PC-9 (cell line): ENCODE data around the gene ALDOB. TPM values are rescaled to one million over a fixed set of nuclear protein-coding genes. Genes with fewer than 3 reads are reported as not detected.

Source experiments
- BruUV-seq: library from RNA; stranded (reverse); fragments of 400-500 nt; replicated peaks from 2 replicates; lab custom pipeline; 2021; lab: Mats Ljungman, UMichigan
- CTCF ChIA-PET: fragments of 300-600 bp; sonication (Branson Sonifier 250); formaldehyde crosslinking; loops from one replicate; lab custom pipeline; 2022; ENCODE audit warnings: antibody characterized with exemption; lab: Charles Lee
- POLR2A ChIA-PET: fragments of 300-600 bp; sonication (Branson Sonifier 250); formaldehyde crosslinking; loops from one replicate; lab custom pipeline; 2022; ENCODE audit warnings: antibody characterized with exemption; ENCODE audit not compliant: unreplicated experiment; lab: Charles Lee
- DNase-seq, 2 experiments: peaks; one replicate each; pipeline versions ENCODE4 v3.0.0 to v3.0.0-alpha.2; 2015 to 2022; ENCODE audit warnings: mixed read lengths in 1 of 2
- H2AFZ ChIP-seq: fragments of 200-600 bp; sonication (generic); 2 replicates; pipeline ENCODE4 v1.8.1; 2017; ENCODE audit warnings: antibody characterized with exemption
- H3F3A ChIP-seq: fragments of 200-600 bp; sonication (generic); 2 replicates; pipeline ENCODE4 v1.8.1; 2017; ENCODE audit warnings: antibody characterized with exemption, mild to moderate bottlenecking, low read depth; ENCODE audit not compliant: insufficient read depth
- H3K27ac ChIP-seq: fragments of 200-600 bp; sonication (generic); 2 replicates; pipeline ENCODE4 v1.6.1; 2016; ENCODE audit warnings: mixed run types
- H3K27me3 ChIP-seq: fragments of 200-600 bp; sonication (generic); 2 replicates; pipeline ENCODE4 v1.6.1; 2016; ENCODE audit warnings: low read depth, mixed run types; ENCODE audit not compliant: insufficient read depth
- H3K36me3 ChIP-seq: fragments of 200-600 bp; sonication (generic); 2 replicates; pipeline ENCODE4 v1.6.1; 2016; ENCODE audit warnings: low read depth, mixed run types
- H3K4me1 ChIP-seq: fragments of 200-600 bp; sonication (generic); replicated peaks from 2 replicates; pipeline ENCODE4 v1.6.1; 2016; ENCODE audit warnings: mixed run types; ENCODE audit not compliant: insufficient read depth
- H3K4me2 ChIP-seq: fragments of 200-600 bp; sonication (generic); 2 replicates; pipeline ENCODE4 v1.6.1; 2017; ENCODE audit warnings: mixed run types
- H3K4me3 ChIP-seq: fragments of 200-600 bp; sonication (generic); 2 replicates; pipeline ENCODE4 v1.6.1; 2016; ENCODE audit warnings: mixed run types
- H3K79me2 ChIP-seq: fragments of 200-600 bp; sonication (generic); 2 replicates; pipeline ENCODE4 v1.6.1; 2017; ENCODE audit warnings: low read depth, mixed run types
- H3K9me2 ChIP-seq: fragments of 200-600 bp; sonication (generic); 2 replicates; pipeline ENCODE4 v1.8.1; 2017; ENCODE audit warnings: mild to moderate bottlenecking; ENCODE audit not compliant: insufficient read depth
- H3K9me3 ChIP-seq: fragments of 200-600 bp; sonication (generic); 2 replicates; pipeline ENCODE4 v1.8.1; 2016; ENCODE audit warnings: low read depth; ENCODE audit not compliant: insufficient read depth
- H4K20me1 ChIP-seq: fragments of 200-600 bp; sonication (generic); 2 replicates; pipeline ENCODE4 v1.8.1; 2017; ENCODE audit not compliant: insufficient read depth
- EZH2 ChIP-seq: fragments of 200-600 bp; sonication (generic); IDR thresholded peaks from 2 replicates; pipeline ENCODE4 v1.8.0; 2017; ENCODE audit warnings: antibody characterized with exemption, low read depth
- intact Hi-C: fragments of 100-400 bp; cut with micrococcal nuclease; formaldehyde crosslinking; loops from one replicate; pipeline ENCODE4 v1.10.0; 2022; ENCODE audit not compliant: unreplicated experiment
- total RNA-seq: library from RNA; stranded (reverse); gene quantifications from 2 replicates; pipeline ENCODE4 v1.2.3, GENCODE V29; 2021
- TF ChIP-seq, protein P1 (sequence below): fragments of 200-600 bp; sonication (generic); conservative IDR thresholded peaks from 2 replicates; pipeline ENCODE4 v1.6.1; 2017; ENCODE audit warnings: mixed run types, antibody characterized with exemption, mild to moderate bottlenecking, moderate library complexity

ALDOB gene
- total RNA-seq, 1 experiment from 2014 or later = not detected

DNA sequence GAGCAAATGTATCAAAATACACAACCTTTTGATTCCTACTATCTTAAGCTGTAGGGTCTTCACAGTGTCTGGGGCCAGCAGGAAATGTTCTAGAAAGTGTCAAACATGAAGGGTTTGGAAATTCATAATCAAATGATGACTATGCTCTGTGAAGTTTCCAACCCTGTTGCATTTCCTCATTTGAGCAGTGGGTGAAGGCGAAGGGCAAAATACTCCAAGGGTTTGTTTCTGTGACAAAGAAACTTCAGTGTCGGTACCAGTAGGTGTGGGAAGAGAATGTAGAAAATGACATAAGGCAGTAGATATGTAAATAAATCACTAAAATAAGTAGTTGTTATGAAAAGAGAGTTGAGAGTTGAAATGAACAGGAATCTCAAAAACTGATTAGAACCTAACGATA is 576 bp downstream of the ALDOB start:
- ChIA-PET CTCF (no interaction called here), POLR2A (no interaction called here)
- no peak overlapping the region for H3K4me3 ChIP-seq
- no TSS peak for BruUV-seq
- no peak overlapping the region for H3K4me2 ChIP-seq
- no peak for DNase-seq
- H2AFZ ChIP-seq = no peak overlapping the region
- H3K79me2 ChIP-seq = no peaks in the 10 kb centered on the region
- H3K9me3 ChIP-seq = no peaks in the 10 kb centered on the region
- H3F3A ChIP-seq = no peaks in the 10 kb centered on the region
- no peaks in the 10 kb centered on the region for H3K4me1 ChIP-seq
- H4K20me1 ChIP-seq = no peaks in the 10 kb centered on the region
- no peak overlapping the region for H3K27ac ChIP-seq
- H3K27me3 ChIP-seq = peaks cover 18% of the 10 kb centered on the region; the same call in 1 of the 2 replicates
- H3K36me3 ChIP-seq = no peaks in the 10 kb centered on the region
- no peak for TF ChIP-seq EZH2
- TF ChIP-seq, protein P1, sequence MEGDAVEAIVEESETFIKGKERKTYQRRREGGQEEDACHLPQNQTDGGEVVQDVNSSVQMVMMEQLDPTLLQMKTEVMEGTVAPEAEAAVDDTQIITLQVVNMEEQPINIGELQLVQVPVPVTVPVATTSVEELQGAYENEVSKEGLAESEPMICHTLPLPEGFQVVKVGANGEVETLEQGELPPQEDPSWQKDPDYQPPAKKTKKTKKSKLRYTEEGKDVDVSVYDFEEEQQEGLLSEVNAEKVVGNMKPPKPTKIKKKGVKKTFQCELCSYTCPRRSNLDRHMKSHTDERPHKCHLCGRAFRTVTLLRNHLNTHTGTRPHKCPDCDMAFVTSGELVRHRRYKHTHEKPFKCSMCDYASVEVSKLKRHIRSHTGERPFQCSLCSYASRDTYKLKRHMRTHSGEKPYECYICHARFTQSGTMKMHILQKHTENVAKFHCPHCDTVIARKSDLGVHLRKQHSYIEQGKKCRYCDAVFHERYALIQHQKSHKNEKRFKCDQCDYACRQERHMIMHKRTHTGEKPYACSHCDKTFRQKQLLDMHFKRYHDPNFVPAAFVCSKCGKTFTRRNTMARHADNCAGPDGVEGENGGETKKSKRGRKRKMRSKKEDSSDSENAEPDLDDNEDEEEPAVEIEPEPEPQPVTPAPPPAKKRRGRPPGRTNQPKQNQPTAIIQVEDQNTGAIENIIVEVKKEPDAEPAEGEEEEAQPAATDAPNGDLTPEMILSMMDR = no peak
- intact Hi-C loops = no loop called here
- no peaks in the 10 kb centered on the region for H3K9me2 ChIP-seq

DNA sequence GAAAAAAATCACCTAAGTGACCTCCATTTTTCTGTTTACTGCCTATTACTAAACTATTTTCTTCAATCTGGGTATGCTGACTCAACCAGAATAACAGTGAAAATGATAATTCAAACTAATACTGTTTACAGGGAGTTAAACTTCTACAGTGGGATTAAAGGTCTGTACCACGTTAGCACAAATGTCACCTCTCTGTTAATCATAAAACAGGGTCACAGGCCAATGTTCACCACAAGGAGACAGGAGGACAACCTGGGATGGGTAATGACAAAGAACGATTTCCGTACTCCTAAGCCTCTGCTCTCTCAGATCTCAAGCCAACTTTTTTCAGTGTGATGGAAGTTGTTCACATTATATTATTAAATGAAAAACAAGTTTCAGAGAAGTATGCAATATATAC is 2.3 kb downstream of the ALDOB start:
- ChIA-PET CTCF (no interaction called here), POLR2A (no interaction called here)
- no peak overlapping the region for H3K27ac ChIP-seq
- TF ChIP-seq, protein P1 = no peak
- no peak for TF ChIP-seq EZH2
- H3K9me3 ChIP-seq = no peaks in the 10 kb centered on the region
- H2AFZ ChIP-seq = no peak overlapping the region
- no TSS peak for BruUV-seq
- no peaks in the 10 kb centered on the region for H3K9me2 ChIP-seq
- H3K79me2 ChIP-seq = no peaks in the 10 kb centered on the region
- no peak for DNase-seq
- H3F3A ChIP-seq = no peaks in the 10 kb centered on the region
- no peak overlapping the region for H3K4me2 ChIP-seq
- H4K20me1 ChIP-seq = no peaks in the 10 kb centered on the region
- H3K27me3 ChIP-seq = peaks cover 23% of the 10 kb centered on the region; the same call in 1 of the 2 replicates
- intact Hi-C loops = no loop called here
- H3K36me3 ChIP-seq = no peaks in the 10 kb centered on the region
- no peak overlapping the region for H3K4me3 ChIP-seq
- no peaks in the 10 kb centered on the region for H3K4me1 ChIP-seq

DNA sequence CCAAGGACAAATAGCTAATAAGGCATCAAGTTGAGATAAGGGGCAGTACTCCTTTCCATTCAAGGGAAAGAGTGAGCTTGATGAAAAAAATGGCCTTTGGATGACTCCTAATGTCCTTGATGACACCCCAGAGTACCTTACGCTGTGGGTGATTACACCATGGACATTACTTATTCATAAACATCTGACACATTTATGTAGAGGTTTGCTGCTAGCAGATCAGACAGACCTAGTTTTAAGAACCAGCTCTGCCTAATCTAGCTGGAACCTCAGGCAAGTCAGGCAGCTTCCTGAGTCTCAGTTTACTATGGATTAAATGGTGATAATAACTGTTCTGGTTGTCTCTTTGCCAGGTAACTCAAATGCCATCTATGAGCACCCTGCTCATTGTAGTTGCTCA is 2.8 kb downstream of the ALDOB start:
- H3K4me1 ChIP-seq = no peaks in the 10 kb centered on the region
- H3K9me3 ChIP-seq = no peaks in the 10 kb centered on the region
- POLR2A ChIA-PET = no interaction called here
- no peaks in the 10 kb centered on the region for H4K20me1 ChIP-seq
- no TSS peak for BruUV-seq
- intact Hi-C loops = no loop called here
- no peak overlapping the region for H2AFZ ChIP-seq
- TF ChIP-seq, protein P1 = no peak
- TF ChIP-seq EZH2 = no peak
- DNase-seq = no peak
- H3K27me3 ChIP-seq = peaks cover 23% of the 10 kb centered on the region; the same call in 1 of the 2 replicates
- H3K4me3 ChIP-seq = no peak overlapping the region
- CTCF ChIA-PET = no interaction called here
- no peaks in the 10 kb centered on the region for H3K9me2 ChIP-seq
- no peak overlapping the region for H3K4me2 ChIP-seq
- H3K79me2 ChIP-seq = no peaks in the 10 kb centered on the region
- H3K27ac ChIP-seq = no peak overlapping the region
- H3F3A ChIP-seq = no peaks in the 10 kb centered on the region
- H3K36me3 ChIP-seq = no peaks in the 10 kb centered on the region
